Measurements from ENCODE around the gene XRCC6.

XRCC6 gene

GRCh38 chr22:41688365-41689211 lies 67.5 kb downstream of the XRCC6 start, which contains the start of gene SNU13:
TSS of gene SNU13 (minus strand) at chr22:41688867. CDS start at chr22:41688796, 71 bp downstream.
- H3K4me2 ChIP-seq (ENCODE audit: low read depth, low read length, poor library complexity, severe bottlenecking) = peak within 1 kb of the TSS; percentile 79
- no peaks in the 10 kb centered on the region for H3K27me3 ChIP-seq (ENCODE audit: insufficient read depth, low read length, poor library complexity, severe bottlenecking)
- peaks cover 18% of the 10 kb centered on the region for H4K20me1 ChIP-seq (ENCODE audit: insufficient read depth, low read length, poor library complexity, severe bottlenecking)
- H3K4me1 ChIP-seq (ENCODE audit: insufficient read depth, low read length, poor library complexity, severe bottlenecking) = peaks cover 13% of the 10 kb centered on the region
- no peaks in the 10 kb centered on the region for H3K9me2 ChIP-seq (replicated peaks; ENCODE audit: low read depth, low read length)
- no peaks in the 10 kb centered on the region for H3K36me3 ChIP-seq (ENCODE audit: insufficient read depth, low read length)
- no peaks in the 10 kb centered on the region for H3F3A ChIP-seq (ENCODE audit: low read depth)
- no peaks in the 10 kb centered on the region for H3K9me3 ChIP-seq (ENCODE audit: insufficient read depth, low read depth, low read length)
- H3K9ac ChIP-seq (ENCODE audit: low read depth, low read length, poor library complexity, severe bottlenecking) = peak within 1 kb of the TSS; percentile 96
- TF ChIP-seq EZH2phosphoT487 (IDR thresholded peaks at IDR 0.05; ENCODE audit: borderline replicate concordance) = no peak
- no peak for TF ChIP-seq CTCF (conservative IDR thresholded peaks at IDR 0.05; ENCODE audit: low read length)
- H2AFZ ChIP-seq (ENCODE audit: low read length) = peak within 1 kb of the TSS; percentile 77
- peaks cover 64% of the 10 kb centered on the region for H3K79me2 ChIP-seq (ENCODE audit: insufficient read depth, low read length)
- H3K4me3 ChIP-seq (ENCODE audit: low read length, poor library complexity, severe bottlenecking) = peak within 1 kb of the TSS; percentile 94

- peaks cover 45% of the 10 kb centered on the region for H3K79me2 ChIP-seq (ENCODE audit: insufficient read depth, low read length)
- peak overlapping the region; percentile 96 for H3K9ac ChIP-seq (ENCODE audit: low read depth, low read length, poor library complexity, severe bottlenecking)
- H4K20me1 ChIP-seq (ENCODE audit: insufficient read depth, low read length, poor library complexity, severe bottlenecking) = peaks cover 13% of the 10 kb centered on the region
- H3K4me1 ChIP-seq (ENCODE audit: insufficient read depth, low read length, poor library complexity, severe bottlenecking) = peaks cover 13% of the 10 kb centered on the region
- H2AFZ ChIP-seq (ENCODE audit: low read length) = no peak overlapping the region
- TF ChIP-seq CTCF (conservative IDR thresholded peaks at IDR 0.05; ENCODE audit: low read length) (no peak), EZH2phosphoT487 (IDR thresholded peaks at IDR 0.05; ENCODE audit: borderline replicate concordance) (no peak)
- no peaks in the 10 kb centered on the region for H3K9me2 ChIP-seq (replicated peaks; ENCODE audit: low read depth, low read length)
- H3K9me3 ChIP-seq (ENCODE audit: insufficient read depth, low read depth, low read length) = no peaks in the 10 kb centered on the region
- H3K36me3 ChIP-seq (ENCODE audit: insufficient read depth, low read length) = no peaks in the 10 kb centered on the region
- H3K4me3 ChIP-seq (ENCODE audit: low read length, poor library complexity, severe bottlenecking) = peak overlapping the region; percentile 94
- H3F3A ChIP-seq (ENCODE audit: low read depth) = no peaks in the 10 kb centered on the region
- no peaks in the 10 kb centered on the region for H3K27me3 ChIP-seq (ENCODE audit: insufficient read depth, low read length, poor library complexity, severe bottlenecking)
- H3K4me2 ChIP-seq (ENCODE audit: low read depth, low read length, poor library complexity, severe bottlenecking) = peak overlapping the region; percentile 79
Measured at GRCh38 chr22:41690476-41690875, 69.4 kb downstream of the XRCC6 start.

- H3K9me3 ChIP-seq (ENCODE audit: insufficient read depth, low read depth, low read length) = no peaks in the 10 kb centered on the region
- H3F3A ChIP-seq (ENCODE audit: low read depth) = no peaks in the 10 kb centered on the region
- H3K9ac ChIP-seq (ENCODE audit: low read depth, low read length, poor library complexity, severe bottlenecking) = peak overlapping the region; percentile 4
- H4K20me1 ChIP-seq (ENCODE audit: insufficient read depth, low read length, poor library complexity, severe bottlenecking) = no peaks in the 10 kb centered on the region
- H3K79me2 ChIP-seq (ENCODE audit: insufficient read depth, low read length) = no peaks in the 10 kb centered on the region; the same call in 1 of the 2 replicates
- no peaks in the 10 kb centered on the region for H3K9me2 ChIP-seq (replicated peaks; ENCODE audit: low read depth, low read length)
- TF ChIP-seq CTCF (conservative IDR thresholded peaks at IDR 0.05; ENCODE audit: low read length) (no peak), EZH2phosphoT487 (IDR thresholded peaks at IDR 0.05; ENCODE audit: borderline replicate concordance) (no peak)
- peaks cover 2% of the 10 kb centered on the region for H3K4me1 ChIP-seq (ENCODE audit: insufficient read depth, low read length, poor library complexity, severe bottlenecking)
- H2AFZ ChIP-seq (ENCODE audit: low read length) = no peak overlapping the region
- no peak overlapping the region for H3K4me3 ChIP-seq (ENCODE audit: low read length, poor library complexity, severe bottlenecking)
- H3K36me3 ChIP-seq (ENCODE audit: insufficient read depth, low read length) = no peaks in the 10 kb centered on the region
- H3K4me2 ChIP-seq (ENCODE audit: low read depth, low read length, poor library complexity, severe bottlenecking) = no peak overlapping the region
- no peaks in the 10 kb centered on the region for H3K27me3 ChIP-seq (ENCODE audit: insufficient read depth, low read length, poor library complexity, severe bottlenecking)
Measured at GRCh38 chr22:41695211-41695610, 74.1 kb downstream of the XRCC6 start.

All from Loucy (cell line).